Superior temporal gyrus (tissue), 1 donor: ENCODE data around the gene CDKN2C.
"Not testable (repeated sequence)": the region's sequence is repeated elsewhere in the genome, so short reads cannot be mapped to it uniquely, and the experiment has no call there.

Experiments used
- DNase-seq: peaks from one replicate; pipeline ENCODE4 v3.0.0-alpha.2; 2016; ENCODE audit errors: extremely low spot score

CDKN2C gene

DNA sequence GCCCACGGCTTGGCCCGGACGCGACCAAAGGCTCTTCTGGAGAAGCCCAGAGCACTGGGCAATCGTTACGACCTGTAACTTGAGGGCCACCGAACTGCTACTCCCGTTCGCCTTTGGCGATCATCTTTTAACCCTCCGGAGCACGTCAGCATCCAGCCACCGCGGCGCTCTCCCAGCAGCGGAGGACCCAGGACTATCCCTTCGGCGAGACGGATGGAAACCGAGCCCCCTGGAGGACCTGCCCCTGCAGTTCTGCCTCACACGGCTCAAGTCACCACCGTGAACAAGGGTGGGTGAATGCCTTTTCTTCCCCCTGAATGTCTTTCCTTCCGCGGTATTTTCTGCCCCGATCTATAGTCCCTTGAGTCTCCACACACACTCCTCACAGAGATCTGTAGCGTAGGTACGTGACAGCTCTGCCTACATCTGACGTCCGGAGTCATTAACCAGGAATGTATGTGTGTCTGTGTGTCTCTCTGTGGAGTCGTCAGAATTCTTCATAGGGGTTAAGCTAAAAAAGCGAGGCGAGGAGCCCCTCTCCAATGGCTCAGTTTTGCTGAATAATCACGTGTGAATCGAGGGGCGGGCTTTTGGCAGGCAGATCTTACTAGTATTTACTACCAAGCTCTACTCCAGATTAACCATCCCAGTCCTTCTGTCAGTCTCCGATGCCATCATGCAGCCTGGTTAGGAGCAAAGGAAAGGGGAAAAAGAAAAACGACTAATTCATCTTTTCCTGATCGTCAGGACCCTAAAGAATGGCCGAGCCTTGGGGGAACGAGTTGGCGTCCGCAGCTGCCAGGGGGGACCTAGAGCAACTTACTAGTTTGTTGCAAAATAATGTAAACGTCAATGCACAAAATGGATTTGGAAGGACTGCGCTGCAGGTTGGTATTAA is at the start of gene CDKN2C:
CDKN2C (plus strand) TSS at position 635 of the 898 bp plus-strand sequence; CDS start at position 759, 124 bp downstream.
- DNase-seq, result peak; percentile 87

DNA sequence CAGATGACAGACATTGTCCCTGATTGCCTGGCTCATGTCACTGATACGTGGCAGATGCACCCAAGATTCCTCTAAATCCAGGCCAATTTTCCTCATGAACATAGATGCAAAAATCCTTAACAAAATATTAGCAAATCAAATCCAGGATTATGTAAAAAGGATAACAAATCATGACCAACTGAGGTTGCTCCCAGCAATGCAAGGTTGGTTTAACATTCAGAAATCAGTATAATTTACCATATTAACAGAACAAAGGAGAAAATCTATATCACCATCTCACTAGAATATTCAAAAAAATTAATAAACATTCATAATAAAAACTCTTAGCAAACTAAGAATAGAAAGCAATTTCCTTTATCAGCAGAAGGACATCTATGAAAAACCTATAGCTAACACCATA is 49.6 kb upstream of the CDKN2C start:
- DNase-seq, result no peak

DNA sequence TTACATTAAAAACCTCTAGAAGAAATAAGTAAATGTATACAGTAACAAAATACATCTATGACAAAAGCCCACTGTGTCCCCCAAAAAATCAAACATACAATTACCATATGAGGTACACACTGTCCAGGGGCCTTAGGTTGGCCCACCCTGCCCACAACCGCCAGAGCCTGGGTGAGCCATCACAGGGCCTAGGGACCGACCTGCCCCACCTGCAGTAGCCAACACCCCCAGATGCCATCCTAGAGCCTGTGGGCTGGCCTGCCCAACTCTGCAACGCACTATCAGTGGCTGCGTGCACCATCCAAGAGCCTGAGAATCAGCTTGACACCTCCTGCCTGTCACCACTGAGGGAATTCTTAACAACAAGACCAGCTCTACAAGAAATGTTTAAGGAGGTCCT is 49.0 kb upstream of the CDKN2C start:
- no peak for DNase-seq

DNA sequence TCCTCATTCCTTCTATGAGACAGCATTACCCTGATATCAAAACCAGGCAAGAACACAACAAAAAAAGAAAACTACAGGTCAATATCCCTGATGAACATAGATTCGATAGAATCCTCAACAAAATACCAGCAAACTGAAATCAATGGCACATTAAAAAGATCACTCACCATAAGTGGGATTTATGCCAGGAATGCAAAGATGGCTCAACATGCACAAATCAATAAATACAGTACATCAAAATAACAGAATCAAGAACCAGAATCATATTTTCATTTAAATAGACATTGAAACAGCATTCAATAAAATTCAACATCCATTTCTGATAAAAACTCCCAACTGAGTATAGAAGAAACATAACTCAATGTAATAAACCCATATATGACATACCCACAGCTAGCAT is 46.5 kb upstream of the CDKN2C start:
- no peak for DNase-seq

DNA sequence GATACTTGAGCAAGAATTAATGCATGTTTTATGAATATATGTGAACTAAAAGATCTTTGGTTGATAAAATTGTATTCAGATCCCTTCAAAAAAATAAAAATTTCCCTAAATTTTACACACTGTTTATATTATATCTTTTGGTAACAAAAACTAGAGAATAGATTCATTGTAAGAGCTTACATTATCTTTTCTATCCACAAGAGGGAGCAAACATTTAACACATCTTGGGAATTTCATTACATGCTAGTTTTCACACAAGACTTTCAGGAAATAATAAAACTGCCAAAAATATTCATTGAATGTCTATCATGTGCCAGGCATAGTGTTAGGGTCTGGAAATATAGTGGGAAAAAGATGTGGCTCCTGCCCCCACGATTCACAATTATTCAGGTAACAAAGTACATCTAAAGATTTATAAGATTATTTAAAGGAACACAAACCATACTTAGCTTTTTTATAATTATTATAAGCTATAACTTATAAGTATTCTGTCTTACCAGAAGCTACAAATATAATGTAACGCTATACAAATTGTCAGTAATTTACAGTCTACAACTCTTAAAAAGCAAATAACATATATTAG is 40.6 kb upstream of the CDKN2C start:
- DNase-seq, result peak; percentile 89

DNA sequence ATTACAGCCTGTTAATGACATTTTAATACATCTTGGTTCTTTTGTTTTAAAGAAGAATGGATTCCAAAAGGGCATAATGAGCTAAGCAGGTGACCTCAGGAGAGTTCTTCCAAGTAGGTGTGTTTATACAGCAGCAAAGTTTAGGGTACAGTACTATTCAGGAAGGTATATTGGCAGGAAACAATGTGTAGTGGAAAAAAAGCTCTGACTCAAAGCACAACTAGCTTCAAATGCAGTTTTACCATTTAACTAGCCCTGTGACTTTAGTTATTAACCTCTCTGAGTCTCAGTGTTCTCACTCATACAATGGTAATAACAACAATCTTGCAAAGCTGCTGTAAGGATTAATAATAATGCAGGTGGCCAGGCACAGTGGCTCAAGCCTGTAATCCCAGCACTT is 39.9 kb upstream of the CDKN2C start:
- DNase-seq, result no peak

DNA sequence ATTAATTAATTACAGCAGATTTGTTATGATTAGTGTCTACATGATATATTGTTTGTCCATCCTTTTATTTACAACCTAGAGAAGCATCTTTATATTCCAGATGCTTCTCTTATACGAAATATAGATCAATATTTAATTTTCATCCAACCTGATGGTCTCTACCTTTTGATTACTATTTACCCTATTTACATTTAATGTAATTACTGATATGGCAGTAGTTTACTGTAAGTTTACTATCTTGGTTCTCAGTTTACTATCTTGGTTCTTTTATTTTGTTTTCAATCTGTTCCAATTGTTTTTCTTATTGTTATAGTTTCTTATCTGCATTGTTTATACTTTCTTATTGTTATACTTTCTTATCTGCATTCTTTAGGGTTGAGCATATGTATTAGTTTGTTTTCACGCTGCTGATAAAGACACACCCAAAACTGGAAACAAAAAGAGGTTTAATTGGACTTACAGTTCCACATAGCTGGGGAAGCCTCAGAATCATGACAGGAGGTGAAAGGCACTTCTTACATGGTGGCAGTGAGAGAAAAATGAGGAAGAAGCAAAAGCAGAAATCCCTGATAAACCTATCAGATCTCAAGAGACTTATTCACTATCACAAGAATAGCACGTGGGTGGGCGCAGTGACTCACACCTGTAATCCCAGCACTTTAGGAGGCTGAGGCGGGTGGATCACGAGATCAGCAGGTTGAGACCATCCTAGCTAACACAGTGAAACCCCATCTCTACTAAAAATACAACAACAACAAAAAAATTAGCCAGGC is 38.9 kb upstream of the CDKN2C start:
- DNase-seq, result no peak

DNA sequence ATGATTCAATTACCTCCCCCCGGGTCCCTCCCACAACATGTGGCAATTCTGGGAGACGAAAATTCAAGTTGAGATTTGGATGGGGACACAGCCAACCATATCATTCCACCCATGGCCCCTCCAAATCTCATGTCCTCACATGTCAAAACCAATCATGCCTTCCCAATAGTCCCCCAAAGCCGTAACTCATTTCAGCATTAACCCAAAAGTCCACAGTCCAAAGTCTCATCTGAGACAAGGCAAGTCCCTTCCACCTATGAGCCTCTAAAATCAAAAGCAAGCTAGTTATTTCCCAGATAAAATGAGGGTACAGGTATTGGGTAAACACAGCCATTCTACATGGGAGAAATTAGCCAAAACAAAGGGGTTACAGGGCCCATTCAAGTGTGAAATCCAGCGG is 38.0 kb upstream of the CDKN2C start:
- not testable (repeated sequence) for DNase-seq

DNA sequence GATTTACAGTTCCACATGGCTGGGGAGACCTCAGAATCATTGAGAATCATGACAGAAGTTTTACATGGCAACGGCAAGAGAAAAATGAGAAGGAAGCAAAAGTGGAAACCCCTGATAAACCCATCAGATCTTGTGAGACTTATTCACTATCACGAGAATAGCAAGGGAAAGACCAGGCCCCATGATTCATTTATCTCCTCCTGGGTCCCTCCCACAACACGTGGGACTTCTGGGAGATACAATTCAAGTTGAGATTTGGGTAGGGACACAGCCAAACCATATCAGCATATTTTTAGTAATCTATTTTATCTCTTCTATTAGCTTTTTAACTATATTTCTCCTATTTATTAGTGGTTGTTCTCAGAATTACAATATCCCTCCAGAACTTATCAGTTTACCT is 36.3 kb upstream of the CDKN2C start:
- not testable (repeated sequence) for DNase-seq

DNA sequence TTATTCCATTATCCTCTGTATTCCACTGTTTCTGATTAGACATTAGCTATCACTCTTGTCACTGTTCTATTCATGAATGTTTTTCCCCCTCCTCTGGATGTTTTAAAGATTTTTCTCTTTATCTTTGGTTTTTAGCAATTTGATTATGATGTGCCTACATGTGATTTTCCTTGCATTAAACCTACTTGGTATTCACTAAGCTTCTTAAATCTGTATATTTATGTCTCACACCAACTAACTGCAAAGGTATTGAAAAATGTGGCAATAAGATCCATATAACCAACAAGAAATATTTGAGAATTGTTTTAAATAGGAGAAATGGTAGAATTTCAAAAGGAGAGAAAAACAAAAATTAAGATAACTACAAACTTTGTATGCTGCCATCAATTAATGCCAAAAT is 35.2 kb upstream of the CDKN2C start:
- no peak for DNase-seq

DNA sequence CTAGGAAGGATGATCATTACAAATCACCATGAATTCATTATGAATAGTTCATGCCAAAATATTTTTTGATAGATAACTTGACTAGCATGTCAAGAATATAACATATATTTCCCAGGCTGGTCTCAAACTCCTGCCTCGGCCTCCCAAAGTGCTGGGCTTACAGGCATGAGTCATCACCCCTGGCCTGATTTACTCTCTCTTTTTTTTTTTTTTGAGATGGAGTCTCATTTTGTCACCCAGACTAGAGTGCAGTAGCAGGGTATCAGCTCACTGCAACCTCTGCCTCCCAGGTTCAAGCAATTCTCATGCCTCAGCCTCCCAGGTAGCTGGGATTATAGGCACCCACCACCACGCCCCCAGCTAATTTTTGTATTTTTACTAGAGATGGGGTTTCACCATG is 34.8 kb upstream of the CDKN2C start:
- not testable (repeated sequence) for DNase-seq

DNA sequence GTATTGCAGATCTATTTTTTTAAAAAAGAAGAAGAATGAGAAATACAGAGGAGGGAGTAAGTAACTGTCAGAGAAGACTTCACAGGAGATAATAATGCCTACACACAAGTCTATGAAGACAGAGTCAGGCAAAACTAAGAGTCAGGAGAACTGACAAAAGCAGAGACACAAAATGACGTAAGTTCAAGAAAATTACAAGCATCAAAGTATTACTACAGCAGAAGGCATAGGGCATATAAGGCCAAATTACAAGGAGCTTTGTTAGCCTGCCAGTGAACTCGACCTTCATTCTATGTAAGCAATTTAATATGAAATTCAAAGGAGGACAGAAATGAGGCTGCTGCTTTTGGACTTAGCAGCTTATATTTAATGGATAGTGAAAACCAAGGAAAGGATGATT is 33.7 kb upstream of the CDKN2C start:
- DNase-seq, result no peak

DNA sequence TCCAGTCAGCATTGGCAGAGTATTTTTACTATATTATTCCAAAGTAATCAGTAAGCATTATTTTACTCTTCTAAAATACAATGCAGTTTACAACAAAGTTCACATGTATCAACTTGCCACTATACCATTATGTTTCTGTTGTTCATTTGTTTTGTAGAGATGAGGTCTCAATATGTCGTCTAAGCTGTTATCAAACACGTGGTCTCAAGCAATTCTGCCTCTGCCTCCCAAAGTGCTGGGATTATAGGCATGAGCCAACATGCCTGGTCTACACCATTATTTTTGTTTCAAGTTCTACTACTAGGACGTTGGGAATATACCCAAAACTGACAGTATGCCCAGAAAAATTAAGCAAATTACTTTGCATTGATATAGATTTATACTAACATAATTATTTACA is 29.8 kb upstream of the CDKN2C start:
- no peak for DNase-seq

DNA sequence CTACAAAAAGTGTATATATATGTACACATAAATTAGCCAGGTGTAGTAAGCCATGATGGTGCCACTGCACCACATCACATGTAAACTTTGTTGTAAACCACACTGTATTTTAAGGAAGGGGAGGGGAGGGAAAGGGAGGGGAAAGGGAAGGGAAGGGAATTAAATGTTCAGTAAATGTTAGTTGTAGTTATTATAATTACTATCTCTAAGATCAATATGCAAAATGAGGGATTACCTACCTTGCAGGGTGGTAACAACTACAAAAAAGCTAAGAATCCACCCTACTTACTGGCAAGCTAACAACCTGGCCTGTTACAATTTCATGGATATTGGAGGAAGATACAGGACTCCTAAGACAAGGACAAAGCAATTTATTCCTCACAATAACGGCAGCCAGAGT is 27.7 kb upstream of the CDKN2C start:
- DNase-seq, result no peak

DNA sequence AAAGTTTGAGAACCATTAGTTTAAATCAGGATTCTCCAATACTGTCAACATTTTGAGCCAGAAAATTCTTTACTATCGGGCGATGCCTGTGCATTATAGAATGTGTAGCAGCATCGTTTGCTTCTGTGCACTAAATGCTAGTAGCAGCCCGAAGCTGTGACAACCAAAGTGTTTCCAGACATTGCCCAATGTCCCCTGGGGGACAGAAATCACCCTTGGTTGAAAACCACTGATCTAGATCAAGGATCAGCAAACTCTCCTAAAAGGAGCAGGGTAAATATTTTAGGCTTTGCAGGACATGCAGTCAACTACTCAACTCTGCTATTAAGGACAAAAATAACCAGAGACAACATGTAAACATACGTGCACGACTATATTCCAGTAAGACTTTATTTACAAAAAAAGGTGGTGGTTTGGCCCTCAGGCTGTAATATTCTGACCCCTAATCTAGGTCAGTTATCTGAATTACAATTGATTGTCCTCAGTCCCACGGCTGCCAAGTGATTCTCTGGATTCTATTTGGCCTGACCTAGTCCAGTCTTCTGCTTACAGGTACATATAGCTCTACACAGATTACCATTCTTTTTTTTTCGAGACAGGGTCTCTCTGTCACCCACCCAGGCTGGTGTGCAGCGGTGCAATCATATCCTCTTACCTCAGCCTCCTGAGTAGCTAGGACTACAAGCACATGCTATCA is 20.6 kb upstream of the CDKN2C start:
- DNase-seq, result no peak

DNA sequence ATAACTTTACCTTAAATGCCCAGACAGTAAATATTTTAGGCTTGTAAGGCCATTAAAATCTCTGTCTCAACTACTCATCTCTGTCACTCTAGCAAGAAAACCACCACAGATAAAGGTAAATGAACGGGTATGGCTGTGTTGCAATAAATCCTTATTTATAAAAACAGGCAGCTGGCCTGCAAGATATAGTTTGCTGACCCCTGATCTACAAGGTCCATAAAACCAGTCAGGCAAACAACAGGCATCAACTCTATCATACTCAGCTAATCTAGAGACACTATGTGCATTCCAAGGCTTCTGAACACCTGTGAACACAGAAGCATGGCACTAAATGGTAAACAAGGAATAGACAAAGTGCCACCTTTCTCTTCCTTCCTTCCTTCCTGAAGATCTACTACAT is 19.6 kb upstream of the CDKN2C start:
- no peak for DNase-seq

DNA sequence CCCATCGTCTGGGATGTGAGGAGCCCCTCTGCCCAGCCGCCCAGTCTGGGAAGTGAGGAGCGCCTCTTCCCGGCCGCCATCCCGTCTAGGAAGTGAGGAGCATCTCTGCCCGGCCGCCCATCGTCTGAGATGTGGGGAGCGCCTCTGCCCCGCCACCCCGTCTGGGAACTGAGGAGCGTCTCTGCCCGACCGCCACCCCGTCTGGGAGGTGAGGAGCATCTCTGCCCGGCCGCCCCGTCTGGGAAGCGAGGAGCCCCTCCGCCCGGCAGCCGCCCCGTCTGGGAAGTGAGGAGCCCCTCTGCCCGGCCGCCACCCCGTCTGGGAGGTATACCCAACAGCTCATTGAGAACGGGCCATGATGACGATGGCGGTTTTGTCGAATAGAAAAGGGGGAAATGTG is 17.5 kb upstream of the CDKN2C start:
- not testable (repeated sequence) for DNase-seq

DNA sequence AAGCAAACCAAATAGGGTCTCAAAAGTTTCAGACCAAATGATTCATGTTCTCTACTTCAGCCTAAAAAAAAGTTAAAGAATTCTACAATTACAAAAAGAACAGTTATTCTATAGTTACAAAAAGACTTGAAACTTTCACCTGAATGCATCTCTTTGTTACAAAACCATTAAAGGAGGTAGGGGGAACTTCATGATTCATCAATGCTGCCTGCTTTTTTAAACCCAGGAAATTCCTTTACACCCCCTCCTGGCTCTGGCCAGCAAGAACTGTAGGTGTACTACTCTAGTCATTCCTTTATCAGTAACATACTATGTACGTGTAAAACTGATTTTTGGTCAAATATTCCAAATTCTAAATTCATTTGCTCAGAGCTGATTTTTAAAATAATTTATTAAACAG is 14.9 kb upstream of the CDKN2C start:
- no peak for DNase-seq

DNA sequence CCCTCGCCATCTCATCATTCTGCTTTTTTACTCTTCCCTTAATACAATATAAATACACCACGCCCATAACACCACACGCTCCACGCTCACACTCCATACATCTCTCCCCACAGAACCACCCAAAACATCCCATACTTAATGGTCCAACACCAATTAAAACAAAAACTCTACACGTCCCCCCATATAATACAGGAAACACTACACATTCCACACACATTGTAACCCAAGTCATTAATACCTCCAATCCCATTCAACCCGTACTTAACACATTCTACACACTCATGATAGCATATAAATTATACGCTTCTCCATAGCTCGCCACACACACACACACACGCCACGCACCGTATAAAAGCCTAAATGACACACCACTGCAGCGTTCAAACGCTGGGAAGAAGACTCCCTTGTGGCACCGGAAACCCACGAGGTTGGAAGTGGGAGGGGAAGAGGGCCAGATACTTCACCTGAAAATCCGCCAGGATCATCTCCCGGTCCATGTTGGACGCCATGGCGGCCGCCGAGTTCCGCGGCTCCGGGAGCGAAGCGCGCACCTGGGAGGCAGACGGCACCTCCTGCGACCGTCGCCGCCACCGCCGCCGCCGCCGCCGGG is 10.6 kb upstream of the CDKN2C start:
- peak; percentile 19 for DNase-seq

DNA sequence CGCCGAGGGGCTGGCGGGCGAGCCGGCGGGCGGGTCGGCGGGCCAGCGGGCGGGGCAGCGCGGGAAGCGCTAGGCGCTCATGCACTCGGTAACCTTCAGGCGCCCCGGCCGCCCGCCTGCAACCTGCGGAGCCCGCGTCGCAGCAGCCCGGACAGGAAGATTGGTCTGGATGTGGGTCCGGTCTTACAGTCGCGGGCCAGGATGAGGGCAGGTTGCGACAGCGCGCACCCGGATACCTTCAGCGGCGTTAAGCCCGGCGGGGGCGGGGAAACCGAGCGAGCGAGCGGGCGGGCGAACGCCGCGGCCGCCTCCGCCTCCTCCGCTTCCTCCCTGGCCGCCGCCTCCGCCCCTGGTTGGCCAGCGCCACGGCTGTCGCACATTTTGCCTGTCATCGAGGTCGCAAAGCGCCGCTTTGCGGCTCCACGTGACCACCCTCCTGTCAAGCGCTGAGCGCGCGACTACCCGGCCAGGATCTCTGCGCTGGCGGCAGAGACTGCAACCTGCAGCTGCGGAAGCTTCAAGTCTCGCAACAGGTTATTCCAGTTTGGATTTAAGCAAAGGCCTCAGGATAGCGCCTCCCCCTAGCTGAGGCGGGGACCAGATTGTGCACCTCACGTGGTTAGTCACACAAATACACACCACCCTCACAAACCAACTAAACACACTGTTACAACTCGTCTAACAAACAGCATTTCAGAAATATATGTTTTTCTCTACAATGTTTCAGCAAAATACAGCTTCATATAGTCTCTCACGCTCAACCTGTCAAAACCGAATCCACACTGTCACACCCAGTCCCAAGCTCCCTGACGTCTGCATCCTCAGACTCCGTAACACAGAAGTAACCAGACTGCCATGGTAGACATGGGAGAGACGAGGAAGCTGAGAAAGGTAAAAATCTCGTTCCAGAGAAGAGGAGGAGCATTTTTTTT is 9.9 kb upstream of the CDKN2C start, which contains the start of gene FAF1:
FAF1 (minus strand) TSS at position 355 of the 932 bp plus-strand sequence. CDS start 456 bp downstream, outside the sequence.
- DNase-seq, result peak; percentile 98
